GM19043 (cell line): Measurements from ENCODE around the gene MYADML2.
"Not testable (repeated sequence)": the region's sequence is repeated elsewhere in the genome, so short reads cannot be mapped to it uniquely, and the experiment has no call there.

Experiments
- ATAC-seq: cut with Tn5 transposase; IDR thresholded peaks from one replicate; pipeline ENCODE4 v1.9.1; 2021; ENCODE audit warnings: low read depth; ENCODE audit not compliant: unreplicated experiment

Gene MYADML2, protein sequence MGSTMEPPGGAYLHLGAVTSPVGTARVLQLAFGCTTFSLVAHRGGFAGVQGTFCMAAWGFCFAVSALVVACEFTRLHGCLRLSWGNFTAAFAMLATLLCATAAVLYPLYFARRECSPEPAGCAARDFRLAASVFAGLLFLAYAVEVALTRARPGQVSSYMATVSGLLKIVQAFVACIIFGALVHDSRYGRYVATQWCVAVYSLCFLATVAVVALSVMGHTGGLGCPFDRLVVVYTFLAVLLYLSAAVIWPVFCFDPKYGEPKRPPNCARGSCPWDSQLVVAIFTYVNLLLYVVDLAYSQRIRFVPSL

DNA sequence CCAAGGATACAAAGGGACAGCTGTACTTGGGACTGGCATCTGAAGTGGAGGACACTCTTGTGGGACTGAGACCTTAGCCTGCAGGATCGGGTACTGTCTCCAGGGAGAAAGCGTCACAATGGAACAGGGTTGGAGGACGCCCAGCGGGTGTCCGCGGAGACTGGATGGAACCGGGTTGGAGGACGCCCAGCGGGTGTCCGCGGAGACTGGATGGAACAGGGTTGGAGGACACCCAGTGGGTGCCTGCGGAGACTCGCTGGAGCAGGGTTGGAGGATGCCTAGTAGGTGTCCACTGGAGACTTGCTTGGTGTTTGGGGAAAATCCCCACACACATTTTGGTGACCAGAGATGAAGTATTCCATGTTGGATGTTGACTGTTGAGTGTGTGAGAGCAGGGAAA is at the start of gene MYADML2:
MYADML2 (minus strand) TSS at position 45 of the 400 bp plus-strand sequence. CDS start 5,492 bp downstream, outside the sequence.
- no peak for ATAC-seq

GRCh38 chr17:81996232-81996756 is 49.3 kb upstream of the MYADML2 start:
- no peak for ATAC-seq

- no peak for ATAC-seq
These were observed 48.6 kb upstream of the MYADML2 start for GRCh38 chr17:81995463-81996231.

DNA sequence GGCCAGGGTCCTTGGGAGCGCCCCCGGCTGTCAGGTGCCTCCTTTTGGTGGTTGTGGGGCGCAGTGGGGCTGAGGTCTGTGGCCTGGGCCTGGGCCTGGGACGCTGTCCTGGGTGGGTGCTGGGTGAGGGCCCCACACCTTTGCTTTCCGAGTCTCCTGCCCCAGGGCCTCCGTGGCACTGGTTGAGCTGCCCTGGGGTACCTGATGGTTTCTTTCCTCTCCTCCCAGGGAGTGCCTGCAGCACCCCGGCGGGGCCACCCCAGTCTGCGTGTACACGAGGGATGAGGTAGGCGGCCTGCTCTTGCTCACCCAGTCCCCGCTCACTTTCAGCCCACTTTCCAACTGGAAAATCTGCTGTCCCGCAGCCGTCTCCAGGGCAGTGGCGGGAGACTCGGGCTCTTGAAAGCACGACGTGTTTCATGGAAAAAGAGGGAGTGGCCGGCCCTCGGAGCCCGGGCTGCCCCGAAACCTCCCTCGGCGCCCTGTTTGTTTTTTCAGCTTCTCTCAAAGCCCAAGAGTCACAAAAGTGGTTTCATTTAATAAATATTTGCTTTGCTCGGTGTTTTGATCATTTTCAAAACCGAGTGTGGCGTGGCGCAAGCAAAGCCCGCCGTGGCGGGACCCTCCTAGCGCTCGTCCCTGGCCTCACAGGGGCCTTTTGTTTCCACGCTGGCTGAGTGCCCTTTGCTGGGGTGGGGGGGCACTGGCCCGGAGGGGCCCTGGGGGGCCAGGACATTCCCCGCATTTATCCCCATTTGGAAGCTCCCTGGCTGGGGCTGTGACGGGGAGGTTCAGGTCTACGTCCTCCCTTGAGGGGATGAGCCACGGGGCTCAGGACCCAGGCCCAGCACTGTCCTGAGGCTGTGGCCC is 47.8 kb upstream of the MYADML2 start:
- no peak for ATAC-seq

DNA sequence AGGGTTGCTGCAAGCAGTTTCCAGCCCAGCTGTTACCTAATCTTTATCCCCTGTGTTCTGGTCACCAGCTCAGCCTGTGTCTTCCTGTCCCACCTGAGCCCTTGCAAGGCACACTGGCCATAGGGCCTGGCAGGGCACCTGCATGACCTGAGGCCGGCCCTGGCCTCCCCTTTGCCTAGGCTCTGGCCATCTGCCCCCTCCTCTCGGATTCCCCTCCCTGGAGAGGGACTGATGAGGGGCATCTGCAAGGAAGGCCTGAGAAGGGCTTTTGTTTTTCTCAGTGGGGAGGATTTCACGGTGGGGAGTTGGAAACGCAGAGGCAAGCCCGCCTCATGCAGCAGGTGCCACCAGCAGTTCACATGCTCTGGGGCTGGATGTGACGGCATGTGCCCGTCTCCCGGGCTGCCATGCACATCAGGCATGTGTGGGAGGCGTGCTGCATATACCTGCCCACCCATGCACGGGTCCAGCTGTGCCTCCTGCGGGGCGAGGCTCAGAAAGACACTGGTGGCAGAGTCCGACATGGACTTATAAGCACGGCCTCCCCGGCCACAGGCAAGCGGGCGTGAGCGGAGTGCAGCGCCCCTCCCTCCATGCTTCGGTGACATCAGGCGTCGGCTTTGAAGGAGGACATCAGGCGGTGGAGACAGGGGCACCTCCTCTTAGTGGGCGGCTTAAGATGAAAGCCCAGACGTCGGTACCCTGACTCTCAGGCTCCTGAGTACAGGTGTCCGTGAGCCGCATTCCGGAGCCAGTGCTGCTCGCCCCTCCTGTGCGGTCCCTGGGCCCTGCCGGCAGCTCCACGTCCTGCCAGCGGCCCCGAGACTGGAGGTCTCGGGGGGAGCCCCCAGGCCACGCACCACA is 46.9 kb upstream of the MYADML2 start:
- ATAC-seq = no peak

DNA sequence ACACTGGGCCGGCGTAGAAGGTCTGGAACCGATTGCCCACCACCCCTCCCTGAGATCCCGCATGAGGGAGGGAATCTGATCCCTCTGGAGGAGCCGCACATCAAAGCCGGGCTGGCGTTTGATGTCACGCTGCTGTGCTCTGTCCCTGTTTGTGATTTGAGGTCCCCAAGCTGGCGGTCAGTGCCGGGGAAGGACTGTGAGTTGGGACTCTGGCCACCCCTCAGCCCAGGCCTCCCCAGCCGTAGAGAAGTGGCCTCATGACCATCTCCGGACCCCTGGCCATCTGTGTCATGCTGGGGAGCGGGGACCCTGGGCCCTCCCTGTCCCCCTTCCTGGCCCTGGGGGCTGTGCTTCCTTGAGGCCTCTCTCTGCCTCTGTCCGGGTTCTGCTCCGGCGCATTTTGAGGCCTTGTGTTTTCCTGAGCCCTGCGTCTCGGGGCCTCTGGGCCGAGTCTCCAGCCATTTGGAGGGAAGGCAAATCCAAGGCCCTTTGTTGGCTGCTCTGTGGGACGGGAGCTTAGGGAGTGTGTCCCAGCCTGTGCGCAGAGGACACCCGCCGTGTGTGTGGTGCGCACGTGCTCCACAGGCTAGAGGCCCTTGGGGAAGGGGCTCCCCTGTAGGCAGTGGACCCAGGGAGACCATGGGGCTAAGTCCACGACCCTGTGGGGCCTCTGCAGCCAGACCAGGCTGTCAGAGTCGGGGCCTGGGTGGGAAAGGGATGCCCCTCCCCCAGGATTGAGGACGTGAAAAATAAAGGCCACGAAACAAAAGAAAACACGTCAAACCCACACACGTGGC is 45.5 kb upstream of the MYADML2 start:
- ATAC-seq = no peak

DNA sequence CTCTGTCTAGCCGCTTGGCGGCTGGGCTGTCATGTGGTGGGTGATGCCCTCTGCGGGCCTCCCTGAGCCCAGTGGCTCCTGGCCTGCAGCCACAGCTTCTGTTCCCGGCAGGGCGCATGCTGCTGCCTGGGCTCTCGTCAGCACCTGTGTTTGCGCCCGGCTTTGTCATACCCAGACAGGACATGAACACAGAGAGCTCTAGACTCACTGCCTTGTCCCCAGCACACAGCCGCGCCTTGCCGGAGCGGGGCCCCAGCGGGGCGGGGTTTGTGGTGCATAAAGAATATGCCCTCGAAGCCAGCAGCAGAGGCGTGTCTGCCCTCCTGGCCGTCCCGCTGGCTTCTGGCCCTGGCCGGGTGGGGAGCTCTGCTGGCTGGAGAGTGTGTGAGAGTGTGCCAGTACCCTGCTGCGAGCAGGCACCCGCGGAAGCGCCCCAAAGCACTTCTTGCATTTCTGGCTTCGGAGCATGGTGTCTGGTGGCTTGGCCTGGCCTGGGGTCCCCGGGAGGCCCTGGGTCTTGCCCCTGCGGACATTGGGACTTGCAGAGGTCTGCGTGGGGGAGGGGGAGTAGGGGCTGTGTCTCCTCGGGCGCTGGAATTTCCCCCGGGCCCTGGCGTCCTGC is 44.8 kb upstream of the MYADML2 start:
- ATAC-seq = no peak

- no peak for ATAC-seq
These were observed 44.0 kb upstream of the MYADML2 start for GRCh38 chr17:81990836-81991683.

DNA sequence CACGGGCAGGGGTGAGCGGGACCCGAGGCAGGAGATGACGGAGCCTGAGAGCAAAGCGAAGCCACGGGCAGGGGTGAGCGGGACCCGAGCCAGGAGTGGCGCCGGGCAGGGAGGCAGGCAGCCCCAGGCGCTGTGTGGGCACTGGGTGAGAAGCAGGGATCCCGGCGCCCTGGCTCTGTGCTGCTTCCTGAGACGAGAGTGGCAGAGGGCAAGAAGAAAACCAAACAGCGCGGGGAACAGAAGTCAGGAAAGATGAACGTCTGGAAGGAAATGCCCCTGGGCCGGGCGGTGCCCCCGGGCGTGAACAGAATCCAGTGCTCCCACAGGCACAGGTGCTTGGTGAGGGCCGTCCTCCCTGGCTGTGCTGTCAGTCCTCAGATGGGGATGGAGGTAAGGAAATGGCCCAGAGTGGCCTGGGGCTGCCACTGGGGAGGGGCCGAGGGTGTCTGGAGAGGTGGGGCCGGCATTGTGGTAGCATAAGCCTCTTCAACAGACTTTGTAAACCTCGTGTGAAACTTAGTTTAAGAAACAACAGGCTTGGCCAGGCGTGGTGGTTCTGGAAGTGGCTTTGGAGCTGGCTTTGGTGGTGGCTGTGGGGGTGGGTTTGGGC is 40.2 kb upstream of the MYADML2 start:
- no peak for ATAC-seq

DNA sequence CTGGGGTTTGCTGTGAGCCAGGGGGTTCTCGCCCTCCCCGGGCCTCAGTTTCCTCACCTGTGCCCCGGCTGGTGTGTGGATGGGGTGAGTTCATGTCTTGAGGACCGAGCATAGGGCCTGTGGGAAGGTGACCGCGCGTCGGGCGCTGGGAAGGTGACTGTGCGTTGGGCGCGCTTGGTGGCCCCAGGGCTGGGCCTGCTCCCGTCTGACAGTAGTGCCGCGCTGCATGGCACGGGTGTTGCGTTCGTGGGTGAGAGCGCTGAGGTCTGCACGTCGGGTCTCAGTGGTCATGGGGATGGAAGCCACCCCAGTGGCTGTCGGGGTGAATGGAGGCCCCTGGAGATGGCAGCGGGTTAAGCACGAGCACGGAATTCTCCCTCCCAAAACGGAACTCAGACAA is 39.6 kb upstream of the MYADML2 start:
- ATAC-seq = no peak

DNA sequence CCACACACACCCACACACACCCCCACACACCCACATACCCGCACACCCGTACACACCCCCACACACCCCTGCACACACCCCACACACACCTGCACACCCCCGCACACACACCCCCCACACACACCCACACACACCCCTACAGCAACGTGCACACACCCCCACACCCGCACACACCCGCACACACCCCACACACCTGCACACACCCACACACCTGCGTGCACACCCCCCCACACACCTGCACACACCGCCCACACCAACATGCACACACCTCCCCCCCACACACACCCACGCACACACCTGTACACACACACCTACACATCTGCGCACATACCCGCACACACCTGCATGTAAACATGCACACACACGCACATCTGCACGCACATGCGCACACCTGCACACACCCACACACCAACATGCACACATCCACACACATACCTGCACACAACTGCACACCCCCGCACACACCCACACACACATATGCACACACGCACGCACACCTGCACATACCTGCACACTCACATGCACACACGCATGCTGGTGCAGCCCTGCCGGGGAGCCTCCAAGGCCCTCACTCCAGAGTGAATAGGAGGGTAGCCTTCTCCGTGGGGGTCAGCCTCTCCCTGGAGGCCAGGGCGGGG is 37.9 kb upstream of the MYADML2 start:
- no peak for ATAC-seq

GRCh38 chr17:81983639-81984373 is 36.8 kb upstream of the MYADML2 start:
- no peak for ATAC-seq

GRCh38 chr17:81983011-81983638 is 36.1 kb upstream of the MYADML2 start:
- ATAC-seq = no peak

DNA sequence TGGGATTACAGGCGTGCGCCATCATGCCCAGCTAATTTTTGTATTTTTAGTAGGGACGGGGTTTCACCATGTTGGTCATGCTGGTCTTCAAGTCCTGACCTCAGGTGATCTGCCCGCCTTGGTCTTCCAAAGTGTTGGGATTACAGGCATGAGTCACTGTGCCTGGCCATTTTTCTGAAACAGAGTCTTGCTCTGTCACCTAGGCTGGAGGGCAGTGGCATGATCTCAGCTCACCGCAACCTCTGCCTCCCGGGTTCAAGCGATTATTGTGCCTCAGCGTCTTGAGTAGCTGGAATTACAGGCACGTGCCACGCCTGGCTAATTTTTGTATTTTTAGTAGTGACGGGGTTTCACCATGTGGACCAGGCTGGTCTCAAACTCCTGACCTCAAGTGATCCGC is 34.5 kb upstream of the MYADML2 start:
- not testable (repeated sequence) for ATAC-seq

GRCh38 chr17:81980707-81981343 is 33.8 kb upstream of the MYADML2 start:
- ATAC-seq = no peak
